HG03060 (cell line): ENCODE data around the gene PF4V1.

Experiments used
- ATAC-seq: cut with Tn5 transposase; IDR thresholded peaks from one replicate; pipeline ENCODE4 v1.9.1; 2021; ENCODE audit warnings: low read depth, moderate number of reproducible peaks; ENCODE audit not compliant: unreplicated experiment

Gene PF4V1

DNA sequence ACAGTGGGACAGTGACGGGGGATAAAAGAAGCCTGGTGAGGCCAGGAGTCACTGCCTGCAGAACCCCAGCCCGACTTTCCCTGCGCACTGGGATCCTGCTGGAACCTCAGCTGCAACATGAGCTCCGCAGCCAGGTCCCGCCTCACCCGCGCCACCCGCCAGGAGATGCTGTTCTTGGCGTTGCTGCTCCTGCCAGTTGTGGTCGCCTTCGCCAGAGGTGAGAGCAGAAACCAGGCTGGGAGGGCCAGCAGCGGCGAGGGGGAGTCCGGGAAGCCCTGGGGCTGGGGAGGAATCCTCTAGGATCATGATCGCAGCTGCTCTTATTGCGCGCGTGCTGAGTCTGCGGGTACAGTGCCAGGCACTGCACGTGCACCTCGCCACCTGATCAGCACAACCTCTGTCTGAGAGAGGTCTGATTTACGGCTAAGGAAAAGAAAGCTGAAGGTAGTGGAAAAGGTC lies at the start of gene PF4V1:
Gene PF4V1, plus strand, starts transcription at position 51 of the 459 bp plus-strand sequence. Its CDS starts 67 bp downstream, at position 118.
- ATAC-seq = no peak

DNA sequence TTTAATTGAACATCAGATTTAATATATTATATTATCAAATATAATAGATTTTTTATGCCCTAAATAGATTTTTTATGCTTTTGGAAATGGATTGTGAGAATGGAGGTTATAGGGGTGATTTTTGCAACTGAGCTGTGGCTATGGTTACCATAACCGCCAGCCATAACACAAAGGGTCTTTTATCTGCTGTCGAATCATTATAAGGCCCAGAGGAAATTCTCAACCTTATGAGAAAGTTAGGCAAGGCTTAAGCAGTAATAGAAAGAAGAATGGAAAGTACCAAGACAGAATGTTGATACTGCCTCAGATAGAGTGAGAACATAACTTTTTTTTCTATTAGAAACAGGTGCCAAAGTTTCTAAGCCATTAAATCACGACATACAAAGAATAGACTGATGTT lies 42.9 kb upstream of the PF4V1 start:
- ATAC-seq = no peak

GRCh38 chr4:73811841-73812240 lies 41.3 kb upstream of the PF4V1 start:
- no peak for ATAC-seq

- no peak for ATAC-seq
Measured at GRCh38 chr4:73814679-73815078, 38.4 kb upstream of the PF4V1 start.

DNA sequence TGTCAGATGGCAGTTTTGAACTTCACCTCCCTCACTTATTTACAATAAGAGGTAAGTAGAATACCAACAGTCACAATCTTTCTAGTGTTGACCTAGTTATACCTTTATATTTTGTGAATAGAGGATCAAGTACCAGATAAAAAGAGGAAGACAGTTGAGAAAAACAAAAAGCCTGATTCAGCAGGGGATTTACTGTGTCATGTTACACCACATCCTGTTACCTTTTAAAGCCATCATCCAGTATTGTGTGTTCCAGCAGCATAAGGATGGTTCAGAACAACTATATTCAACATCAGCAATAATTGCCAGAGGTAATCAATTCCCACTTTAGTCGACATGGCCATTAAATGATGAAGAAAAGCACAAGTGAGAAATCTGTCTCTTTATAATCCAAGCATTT lies 38.0 kb upstream of the PF4V1 start:
- no peak for ATAC-seq

- ATAC-seq = no peak
Measured at GRCh38 chr4:73816814-73817213, 36.3 kb upstream of the PF4V1 start.

- ATAC-seq = no peak
Measured at GRCh38 chr4:73817341-73817740, 35.8 kb upstream of the PF4V1 start.

- no peak for ATAC-seq
Measured at GRCh38 chr4:73821325-73821724, 31.8 kb upstream of the PF4V1 start.

- ATAC-seq = no peak
Measured at GRCh38 chr4:73822389-73822788, 30.7 kb upstream of the PF4V1 start.

DNA sequence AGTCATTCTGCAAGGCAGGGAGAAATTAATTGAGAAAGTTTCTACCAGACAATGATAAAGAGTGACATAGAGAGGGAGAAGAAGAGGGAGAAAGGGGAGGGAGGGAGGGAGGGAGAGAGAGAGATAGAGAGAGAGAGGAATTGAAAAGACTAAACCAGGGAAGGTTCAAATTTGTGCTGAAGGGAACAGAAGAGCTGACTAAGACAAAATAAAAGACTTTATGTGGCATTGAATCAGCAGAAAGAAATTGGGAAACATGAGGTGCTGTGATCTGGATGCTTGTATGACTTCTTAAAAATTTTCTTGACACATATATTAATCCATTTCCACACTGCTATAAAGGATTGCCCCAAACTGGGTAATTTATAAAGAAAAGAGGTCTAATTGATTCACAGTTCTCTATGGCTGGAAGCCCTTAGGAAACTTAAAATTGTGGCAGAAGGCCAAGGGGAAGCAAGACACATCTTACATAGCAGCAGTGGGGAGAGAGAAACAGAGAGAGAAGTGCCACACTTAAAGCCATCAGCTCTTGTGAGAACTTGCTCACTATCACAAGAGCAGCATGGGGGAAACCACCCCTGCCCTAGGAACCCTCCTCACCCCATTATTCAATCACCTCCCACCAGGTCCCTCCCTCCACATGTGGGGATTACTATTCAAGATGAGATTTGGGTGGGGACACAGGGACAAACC lies 30.1 kb upstream of the PF4V1 start:
- no peak for ATAC-seq

- ATAC-seq = no peak
Measured at GRCh38 chr4:73823760-73824159, 29.3 kb upstream of the PF4V1 start.

GRCh38 chr4:73828956-73829355 lies 24.1 kb upstream of the PF4V1 start:
- no peak for ATAC-seq

DNA sequence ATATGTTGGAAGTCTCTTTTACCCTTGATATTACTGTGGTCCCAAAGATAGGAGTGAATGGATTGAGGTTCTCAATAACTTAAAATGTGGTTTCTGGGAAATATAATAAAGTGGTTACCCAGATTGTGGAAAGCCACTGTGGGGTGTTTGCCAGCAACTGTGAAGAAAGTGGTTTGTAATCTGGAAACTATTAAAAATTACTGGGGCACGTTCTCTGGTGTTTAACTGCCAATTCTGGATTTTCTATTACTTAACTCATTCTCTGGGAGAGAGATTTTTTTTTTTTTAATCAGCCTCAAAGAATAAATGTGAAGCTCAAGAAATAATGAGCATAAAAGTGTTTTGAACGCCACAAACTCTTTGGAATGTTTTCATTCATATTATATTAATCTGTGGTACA lies 21.5 kb upstream of the PF4V1 start:
- no peak for ATAC-seq

DNA sequence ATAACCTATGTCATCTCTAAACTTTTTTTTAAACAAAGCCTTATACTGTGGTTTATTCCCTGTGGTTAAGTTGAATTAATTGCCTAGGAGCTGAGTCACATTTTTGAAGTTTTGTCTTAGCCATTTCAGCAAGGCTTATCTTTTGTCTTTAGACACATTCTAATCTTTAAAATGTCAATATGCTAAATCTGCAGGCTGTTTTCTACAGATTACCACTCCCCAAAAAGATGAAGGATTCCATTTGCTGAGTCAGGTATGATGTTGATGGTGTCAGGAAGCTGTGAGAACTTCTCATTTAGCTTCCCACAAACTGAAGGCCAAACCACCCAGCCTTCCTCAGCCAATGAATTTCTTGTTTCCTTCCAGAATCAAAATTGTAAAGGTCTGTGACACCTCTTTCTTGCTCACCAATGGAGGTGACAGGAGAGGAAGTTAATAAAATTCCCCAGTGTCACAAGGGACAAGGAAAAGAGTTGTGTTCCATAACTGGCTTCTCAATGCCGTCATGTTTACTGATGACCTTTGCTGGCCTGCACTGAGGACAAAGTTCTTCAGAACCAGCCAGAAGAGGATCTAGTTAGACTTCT lies 20.4 kb upstream of the PF4V1 start:
- ATAC-seq = no peak

DNA sequence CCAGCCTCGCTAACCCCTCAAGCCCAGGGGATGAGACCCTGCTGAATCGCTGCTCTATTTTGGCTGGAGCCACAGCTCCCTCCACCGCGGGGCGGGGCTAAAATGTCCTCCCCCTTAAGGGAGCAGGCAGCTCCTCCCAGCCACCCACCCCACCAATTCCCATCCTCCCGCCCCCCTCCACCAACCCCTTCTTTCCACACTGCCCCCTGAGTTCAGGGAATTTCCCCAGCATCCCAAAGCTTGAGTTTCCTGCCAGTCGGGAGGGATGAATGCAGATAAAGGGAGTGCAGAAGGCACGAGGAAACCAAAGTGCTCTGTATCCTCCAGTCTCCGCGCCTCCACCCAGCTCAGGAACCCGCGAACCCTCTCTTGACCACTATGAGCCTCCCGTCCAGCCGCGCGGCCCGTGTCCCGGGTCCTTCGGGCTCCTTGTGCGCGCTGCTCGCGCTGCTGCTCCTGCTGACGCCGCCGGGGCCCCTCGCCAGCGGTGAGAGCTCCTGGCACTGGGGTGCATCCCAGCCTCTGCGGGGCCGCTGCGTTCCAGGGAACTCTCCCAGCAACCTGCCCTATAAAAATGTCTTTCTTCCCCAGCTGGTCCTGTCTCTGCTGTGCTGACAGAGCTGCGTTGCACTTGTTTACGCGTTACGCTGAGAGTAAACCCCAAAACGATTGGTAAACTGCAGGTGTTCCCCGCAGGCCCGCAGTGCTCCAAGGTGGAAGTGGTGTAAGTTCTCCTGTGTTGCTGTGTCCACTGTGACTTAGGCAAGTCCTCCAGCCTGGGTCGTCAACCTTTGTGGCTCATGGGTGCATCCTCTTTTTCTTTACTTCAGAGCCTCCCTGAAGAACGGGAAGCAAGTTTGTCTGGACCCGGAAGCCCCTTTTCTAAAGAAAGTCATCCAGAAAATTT lies 16.5 kb upstream of the PF4V1 start, which contains the start of gene CXCL6:
Gene CXCL6, plus strand, starts transcription at position 306 of the 907 bp plus-strand sequence. Its CDS starts 73 bp downstream, at position 379.
- no peak for ATAC-seq

- no peak for ATAC-seq
Measured at GRCh38 chr4:73839071-73839470, 14.0 kb upstream of the PF4V1 start.

- ATAC-seq = no peak
Measured at GRCh38 chr4:73839715-73840114, 13.4 kb upstream of the PF4V1 start.

- no peak for ATAC-seq
Measured at GRCh38 chr4:73841243-73841925, 11.7 kb upstream of the PF4V1 start.

DNA sequence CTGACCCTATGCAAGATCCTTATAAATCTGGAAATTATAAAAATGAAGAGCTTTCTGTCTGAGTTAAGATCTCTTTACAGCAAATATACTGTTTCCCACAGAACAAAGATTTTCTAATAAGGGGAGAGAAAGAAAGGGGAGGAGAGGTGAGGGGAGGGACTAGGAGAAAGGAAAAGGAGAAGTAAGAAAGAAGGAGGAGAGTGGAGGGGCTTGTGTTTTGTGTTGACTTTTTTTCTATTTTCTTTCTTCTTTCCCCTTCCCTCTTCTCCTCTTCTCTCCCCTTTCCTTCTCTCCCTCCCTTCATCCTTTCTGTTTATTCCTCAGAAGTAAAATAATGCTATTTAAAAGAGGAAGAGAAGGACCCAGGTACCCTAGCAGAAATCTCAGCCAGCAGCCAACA lies 10.4 kb upstream of the PF4V1 start:
- ATAC-seq = no peak

- ATAC-seq = no peak
Measured at GRCh38 chr4:73843369-73843768, 9.7 kb upstream of the PF4V1 start.

DNA sequence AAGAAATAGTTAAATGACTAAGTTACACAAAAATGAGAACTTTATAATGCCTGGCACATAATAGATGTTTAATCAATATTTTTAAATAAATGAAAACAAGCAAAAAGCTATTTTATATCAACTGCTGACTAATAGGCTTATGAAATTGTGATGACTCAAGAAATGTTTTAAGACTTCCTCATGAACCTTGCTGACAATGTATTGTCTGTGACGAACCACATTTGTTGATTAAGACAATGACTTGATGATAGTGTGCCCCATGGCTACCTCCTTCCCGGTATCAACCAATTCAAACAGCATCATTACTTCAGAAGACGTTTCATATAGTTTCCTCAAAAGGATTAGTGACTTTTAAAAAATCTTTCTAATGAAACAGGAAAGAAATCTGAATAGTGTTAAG lies 8.8 kb upstream of the PF4V1 start:
- no peak for ATAC-seq
